Liver (tissue), 3 donors: ENCODE data around the gene CSRNP2.

ENCODE experiments used
- ATF3 ChIP-seq: IDR thresholded peaks from 2 replicates; pipeline ENCODE4 v1.6.1; 2016; ENCODE audit warnings: antibody characterized with exemption
- CTCF ChIP-seq: fragments of 150-350 bp; IDR thresholded peaks from 2 replicates; pipeline ENCODE4 v1.5.1; 2017; ENCODE audit warnings: improper control_type of control experiment, low read depth, low read length; ENCODE audit not compliant: missing input control
- JUND ChIP-seq, 2 donors: IDR thresholded peaks; 2 replicates each; pipeline ENCODE4 v1.6.1; 2016; ENCODE audit warnings: antibody characterized with exemption in 2 of 2
- SP1 ChIP-seq: IDR thresholded peaks from 2 replicates; pipeline ENCODE4 v1.6.1; 2018; ENCODE audit warnings: antibody characterized with exemption, mild to moderate bottlenecking
- donor health status: healthy.
- donor health status: healthy.

GRCh38 chr12:51048661-51049251 lies 34.6 kb downstream of the CSRNP2 start:
- no peak for TF ChIP-seq CTCF
- no peak for TF ChIP-seq JUND (IDR thresholded peaks at IDR 0.05)
- TF ChIP-seq ATF3, result no peak
- no peak for TF ChIP-seq SP1
